ENCODE measurements around the gene STAM2.
"Not testable (repeated sequence)": the region's sequence is repeated elsewhere in the genome, so short reads cannot be mapped to it uniquely, and the experiment has no call there.

Gene STAM2

DNA sequence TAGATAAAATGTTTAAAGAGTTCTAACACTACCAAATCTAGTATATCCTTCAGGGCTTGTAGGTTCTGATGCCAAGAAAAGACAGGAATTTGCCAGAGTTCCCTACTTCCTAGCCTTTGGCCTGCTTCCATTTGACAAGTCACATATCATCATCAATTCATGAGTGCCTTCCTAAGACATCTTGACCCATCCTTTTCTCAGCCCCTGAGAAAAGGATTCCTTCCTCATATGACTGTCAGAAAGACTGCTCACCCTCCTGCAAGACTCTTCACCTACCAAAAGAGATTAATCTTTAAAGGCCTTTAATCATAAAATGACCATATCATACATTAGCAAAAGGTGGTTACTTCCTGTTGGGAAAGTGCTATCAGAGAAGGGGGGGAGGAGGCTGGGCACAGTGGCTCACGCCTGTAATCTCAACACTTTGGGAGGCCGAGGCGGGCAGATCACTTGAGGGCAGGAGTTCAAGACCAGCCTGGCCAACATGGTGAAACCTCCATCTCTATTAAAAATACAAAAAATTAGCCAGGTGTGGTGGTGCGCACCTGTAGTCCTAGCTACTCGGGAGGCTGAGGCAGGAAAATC, 3.3 kb downstream of the STAM2 start:
- not testable (repeated sequence) for FAIRE-seq

DNA sequence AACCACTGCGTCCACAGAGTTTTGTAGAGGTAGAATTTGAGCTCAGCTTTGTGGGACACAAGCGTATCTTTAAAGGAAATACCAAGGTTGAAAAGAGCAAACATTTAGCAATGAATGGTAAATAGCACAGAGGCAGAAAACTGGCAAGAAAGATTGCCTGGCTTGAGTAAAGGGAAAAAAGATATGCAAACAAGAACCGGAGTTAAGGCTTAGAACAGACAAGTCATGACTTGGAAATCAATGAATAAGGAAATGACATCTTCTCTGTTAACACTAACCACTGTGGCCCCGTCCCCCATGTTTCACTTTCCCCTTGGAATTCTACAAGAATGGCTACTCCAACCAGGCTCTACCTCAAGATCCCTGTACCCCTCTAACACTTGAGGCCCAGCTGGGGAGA, 3.8 kb downstream of the STAM2 start:
- no peak for FAIRE-seq

DNA sequence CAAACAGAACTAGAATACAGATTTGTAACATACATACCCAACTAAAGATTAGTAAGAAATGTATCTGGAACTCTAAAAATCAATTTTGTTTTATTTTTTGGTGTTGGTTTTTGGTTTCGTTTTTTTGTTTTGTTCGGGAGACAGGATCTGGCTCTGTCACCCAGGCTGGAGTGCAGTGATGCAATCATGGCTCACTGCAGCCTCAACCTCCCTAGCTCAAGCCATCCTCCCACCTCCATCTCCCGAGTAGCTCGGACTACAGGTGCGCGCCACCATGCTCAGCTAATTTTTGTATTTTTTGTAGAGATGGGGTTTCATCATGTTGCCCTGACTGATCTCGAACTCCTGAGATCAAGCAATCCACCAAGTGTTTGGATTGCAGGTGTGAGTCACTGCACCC, 6.4 kb downstream of the STAM2 start:
- not testable (repeated sequence) for FAIRE-seq

DNA sequence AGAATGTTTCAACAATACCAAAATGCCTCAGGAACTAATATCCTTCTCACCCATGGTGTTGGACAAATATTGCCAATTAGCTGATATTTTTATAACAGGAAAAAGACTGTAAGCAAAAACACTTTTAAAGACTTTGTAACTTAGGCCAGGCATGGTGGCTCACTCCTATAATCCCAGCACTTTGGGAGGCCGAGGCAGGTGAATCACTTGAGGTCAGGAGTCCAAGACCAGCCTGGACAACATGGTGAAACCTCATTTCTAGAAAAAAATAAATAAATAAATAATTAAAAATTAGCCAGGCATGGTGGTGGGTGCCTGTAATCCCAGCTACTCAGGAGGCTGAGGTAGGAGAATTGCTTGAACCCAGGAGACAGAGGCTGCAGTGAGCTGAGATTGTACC, 8.1 kb downstream of the STAM2 start:
- not testable (repeated sequence) for FAIRE-seq

DNA sequence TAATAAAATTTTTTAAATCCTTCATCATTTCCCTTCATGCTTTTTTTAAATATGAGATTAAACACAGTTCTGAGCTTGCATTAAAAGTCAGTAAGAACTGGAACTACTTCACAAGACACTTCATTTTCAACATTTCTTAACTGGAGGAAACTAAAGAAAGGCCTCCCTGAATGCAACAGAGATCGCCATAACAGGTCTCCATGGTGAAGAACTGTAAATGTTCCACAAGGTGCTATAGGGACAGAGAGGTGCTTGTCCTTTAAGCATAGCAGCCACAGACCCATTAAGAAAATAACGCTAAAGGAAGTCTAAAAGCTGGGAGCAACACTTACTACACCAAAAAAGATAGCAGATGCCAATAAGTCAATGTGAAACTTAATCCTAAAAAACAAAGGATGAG, 8.5 kb downstream of the STAM2 start:
- FAIRE-seq: no peak

DNA sequence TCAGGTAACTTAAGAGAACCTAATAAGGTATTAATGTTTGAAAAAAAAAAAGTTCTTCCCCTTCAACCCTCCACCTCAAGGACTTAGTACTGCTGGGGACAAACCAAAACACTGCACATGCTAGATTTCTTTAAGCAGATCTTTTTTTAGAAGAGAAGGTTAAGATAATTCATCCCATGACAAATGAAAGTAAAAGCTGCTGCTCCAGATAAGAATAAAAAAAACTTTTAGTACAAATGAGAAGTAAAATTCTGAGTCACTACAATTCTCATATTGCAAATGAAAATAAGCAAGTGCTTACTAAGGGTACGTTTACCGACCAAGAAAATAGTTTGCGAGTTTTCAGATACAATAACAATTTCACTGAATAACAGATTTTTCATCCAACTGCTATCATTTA, 8.9 kb downstream of the STAM2 start:
- FAIRE-seq: no peak

DNA sequence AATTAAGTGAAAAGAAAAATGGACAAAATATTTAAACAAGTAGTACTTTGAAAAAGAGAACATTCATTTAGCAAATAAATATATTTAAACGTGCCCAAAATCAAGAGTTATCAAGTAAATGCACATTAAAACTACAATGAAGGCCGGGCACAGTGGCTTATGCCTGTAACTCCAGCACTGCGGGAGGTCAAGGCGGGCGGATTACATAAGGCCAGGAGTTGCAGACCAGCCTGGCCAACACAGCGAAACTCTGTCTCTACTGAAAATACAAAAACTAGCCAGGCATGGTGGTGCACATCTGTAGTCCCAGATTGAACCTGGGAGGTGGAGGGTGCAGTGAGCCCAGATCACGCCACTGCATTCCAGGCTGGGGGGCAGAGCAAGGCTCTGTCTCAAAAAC, 9.8 kb downstream of the STAM2 start:
- FAIRE-seq: no peak

DNA sequence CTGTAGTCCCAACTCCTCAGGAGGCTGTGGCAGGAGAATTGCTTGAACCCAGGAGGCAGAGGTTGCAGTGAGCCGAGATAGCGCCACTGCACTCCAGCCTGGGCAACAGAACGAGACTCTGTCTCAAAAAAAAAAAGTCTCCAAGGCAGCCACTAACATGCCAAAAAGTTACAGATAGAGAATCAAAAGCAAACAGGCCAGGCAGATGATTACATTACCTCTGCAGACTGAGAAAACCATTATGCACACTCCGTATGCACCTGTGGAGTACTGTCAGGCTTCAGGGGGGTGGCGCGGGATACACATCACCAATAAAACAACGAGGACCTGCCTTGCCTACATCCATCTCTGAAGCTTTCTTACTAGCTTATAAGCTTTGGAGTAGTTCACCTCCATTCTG, 10.3 kb downstream of the STAM2 start:
- no peak for FAIRE-seq

DNA sequence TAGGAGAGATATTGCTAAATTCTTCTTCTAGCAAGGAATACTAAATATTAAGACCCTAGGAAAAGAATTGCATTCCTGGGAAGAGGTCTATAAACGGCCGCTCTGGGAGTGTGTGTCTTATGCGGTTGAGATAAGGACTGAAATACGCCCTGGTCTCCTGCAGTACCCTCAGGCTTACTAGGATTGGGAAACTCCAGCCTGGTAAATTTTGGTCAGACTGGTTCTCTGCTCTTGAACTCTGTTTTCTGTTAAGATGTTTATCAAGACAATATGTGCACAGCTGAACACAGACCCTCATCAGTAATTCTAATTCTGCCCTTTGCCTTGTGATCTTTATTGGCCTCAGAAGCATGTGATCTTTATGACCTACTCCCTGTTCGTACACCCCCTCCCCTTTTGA, 11.9 kb downstream of the STAM2 start:
- FAIRE-seq: not testable (repeated sequence)

DNA sequence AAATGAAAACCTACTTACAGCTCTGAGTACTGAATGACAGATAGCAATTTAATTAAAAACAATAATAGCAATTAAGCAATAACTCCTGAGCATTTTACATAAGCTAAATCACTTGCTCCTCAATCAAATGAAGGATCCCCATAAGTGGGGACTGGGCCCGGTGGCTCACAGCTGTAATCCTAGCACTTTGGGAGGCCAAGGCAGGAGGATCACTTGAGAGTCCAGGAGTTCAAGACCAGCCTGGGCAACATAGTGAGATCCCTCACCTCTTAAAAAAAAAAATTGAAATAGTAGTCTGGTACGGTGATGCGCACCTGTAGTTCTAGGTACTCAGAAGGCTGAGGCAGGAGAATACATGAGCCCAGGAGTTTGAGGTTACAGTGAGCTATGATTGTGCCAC, 13.4 kb downstream of the STAM2 start:
- FAIRE-seq: no peak

DNA sequence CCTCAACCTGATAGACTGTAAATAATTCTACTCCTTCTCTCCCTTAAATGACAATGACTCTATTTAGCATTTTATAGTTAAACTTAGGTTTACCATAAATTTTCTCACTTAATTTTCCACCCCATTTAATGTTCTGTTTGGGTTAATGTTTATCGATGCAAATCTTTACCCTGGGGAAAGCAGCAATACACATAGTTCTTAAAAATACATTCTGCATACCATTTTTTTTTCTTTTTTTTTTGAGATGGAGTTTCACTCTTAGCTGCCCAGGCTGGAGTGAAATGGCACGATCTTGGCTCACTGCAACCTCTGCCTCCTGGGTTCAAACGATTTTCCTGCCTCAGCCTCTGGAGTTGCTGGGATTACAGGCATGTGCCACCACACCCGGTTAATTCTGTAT, 14.0 kb downstream of the STAM2 start:
- no peak for FAIRE-seq

DNA sequence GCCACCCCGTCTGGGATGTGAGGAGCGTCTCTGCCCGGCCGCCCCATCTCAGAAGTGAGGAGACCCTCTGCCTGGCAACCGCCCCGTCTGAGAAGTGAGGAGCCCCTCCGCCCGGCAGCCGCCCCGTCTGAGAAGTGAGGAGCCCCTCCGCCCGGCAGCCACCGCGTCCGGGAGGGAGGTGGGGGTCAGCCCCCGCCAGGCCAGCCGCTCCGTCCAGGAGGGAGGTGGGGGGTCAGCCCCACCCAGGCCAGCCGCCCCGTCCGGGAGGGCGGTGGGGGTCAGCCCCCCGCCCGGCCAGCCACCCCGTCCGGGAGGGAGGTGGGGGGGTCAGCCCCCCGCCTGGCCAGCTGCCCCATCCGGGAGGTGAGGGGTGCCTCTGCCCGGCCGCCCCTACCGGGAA, 15.2 kb downstream of the STAM2 start:
- not testable (repeated sequence) for FAIRE-seq

DNA sequence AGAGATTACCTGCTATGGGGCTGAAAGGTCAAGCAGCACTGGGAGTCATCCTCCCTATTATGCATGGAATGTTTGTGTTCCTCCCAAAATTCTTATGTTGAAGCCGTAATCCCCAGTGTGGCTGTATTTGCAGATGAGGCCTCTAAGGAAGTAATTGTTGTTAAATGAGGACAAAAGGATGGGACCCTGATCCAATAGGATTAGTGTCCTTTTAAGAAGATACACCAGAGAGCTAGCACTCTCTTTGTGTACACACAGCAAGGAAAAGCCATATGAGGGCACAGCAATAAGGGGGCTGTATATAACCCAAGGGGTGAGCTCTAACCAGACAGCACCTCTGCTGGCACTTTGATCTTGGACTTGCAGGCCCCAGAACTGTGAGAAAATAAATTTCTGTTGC, 18.3 kb downstream of the STAM2 start:
- no peak for FAIRE-seq

DNA sequence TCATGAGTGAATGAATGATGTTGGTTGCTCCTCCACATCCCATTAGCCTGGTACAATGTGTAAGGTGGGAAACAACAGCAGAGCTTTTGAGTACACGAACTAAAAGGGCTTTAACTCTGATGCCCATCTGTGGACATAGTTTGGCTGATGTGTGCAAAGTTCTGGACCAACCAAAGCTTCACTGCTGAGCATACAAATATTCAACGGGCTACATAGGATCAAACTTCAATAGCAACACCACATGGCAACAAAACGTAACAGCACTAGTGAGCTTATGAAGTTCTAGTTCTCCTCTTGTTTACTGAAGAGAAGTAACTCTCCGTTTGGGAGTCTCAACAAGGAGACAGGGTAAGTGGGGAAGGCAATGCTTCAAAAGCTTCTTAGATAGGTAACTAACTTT, 20.4 kb downstream of the STAM2 start:
- no peak for FAIRE-seq

DNA sequence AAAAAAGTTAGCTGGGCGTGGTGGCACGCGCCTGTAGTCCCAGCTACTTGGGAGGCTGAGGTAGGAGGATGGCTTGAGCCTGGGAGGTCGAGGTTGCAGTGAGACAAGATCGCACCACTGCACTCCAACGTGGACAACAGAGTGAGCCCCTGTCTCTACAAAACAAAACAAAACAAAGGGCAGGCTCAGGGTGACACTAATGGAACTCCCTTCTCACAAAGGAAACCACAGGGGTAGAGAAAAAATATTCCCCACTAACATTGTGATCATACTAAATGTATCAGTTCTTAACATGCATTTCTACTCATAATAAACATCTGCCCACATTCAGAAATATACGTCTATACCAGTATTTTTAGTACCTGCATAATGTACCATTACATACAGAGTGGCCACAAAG, 21.1 kb downstream of the STAM2 start:
- no peak for FAIRE-seq

DNA sequence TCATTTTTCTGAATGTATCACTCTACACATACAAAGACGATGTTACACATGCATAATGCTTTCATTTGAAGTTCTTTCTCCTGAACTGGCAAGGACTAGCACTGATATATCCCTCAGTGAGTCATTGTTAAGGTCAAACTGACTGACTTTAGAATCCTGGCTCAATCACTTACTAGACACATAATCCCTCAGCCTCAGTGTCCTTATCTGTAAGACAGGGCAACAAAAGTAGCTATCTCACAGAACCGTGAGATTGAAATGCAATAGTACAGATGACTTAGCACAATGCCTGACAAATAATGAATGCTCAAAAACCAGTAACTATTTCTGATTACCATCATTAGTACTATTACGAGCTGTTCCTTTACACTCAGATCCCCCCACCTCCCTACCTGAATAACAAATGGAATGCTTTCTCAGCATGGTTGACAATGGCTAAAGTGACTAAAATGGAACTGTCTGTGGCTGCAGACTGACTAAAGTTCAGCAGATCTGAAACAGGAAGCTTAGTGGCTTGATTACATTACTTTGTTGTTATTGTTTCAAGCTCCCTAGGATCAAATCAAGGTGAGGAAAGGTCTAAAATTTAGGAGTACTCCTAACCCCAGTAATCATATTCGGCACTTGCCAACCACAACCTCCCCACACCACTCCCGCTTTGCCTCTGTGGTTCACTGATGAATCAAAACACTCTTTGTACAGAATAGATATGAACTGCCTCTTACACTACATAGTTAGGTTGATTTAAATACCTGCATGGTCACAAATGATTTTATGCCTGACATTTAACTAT, 40.9 kb downstream of the STAM2 start:
- FAIRE-seq: no peak

DNA sequence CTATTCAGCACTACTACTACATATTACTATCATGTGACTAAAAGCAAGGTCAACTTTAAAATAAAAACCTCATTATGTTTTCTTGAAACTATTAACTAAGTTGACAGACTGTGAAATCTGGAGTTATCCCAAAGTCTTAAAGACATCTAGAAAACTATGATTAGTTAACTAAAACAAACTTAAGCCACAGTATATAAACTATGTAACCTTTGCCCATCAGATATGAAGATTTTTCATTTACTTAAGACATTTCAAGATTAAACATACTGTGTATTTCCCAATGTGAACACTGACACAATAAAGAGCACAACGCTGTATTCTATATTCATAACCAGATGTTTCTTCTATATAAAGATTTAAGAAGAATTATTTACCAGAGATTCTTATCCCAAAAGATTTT, 43.3 kb downstream of the STAM2 start:
- peak; percentile 75 for FAIRE-seq

DNA sequence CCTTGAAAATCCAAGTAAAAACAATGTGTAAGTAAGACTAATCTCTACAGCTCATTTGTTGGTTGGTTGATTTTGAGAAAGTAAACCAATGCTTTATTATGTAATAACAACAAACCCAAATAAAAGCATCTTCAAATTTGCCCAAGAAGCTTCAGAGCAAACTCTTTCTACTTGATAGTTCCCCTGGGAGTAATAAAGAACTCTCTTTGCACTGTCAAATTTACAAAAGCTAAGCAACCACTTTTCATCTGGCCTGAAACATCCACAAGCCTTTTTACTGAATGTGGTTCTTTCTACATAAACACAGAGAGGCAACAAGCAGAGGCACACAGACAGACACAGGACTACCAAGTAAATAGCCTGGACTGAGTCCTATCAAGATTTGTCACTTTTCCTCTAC, 47.9 kb downstream of the STAM2 start:
- peak; percentile 53 for FAIRE-seq

DNA sequence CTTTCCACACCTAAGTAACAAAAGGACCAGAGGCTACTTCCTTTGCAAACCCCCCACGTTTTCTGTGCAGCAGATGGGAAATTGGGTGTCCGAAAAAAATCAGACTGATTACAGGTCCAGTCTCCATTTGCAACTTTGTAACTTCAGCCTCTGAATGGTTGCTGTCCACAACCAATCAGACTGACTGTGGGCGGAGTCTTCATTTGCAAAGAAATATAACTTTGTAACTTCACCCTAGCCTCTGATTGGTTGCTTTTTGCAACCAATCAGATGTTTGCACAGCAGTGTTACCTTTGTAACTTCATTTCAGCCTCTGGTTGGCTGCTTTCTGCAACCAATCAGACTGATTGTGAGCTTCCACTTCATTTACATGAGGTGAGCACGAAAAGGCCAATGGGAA, 48.9 kb downstream of the STAM2 start:
- FAIRE-seq: no peak

DNA sequence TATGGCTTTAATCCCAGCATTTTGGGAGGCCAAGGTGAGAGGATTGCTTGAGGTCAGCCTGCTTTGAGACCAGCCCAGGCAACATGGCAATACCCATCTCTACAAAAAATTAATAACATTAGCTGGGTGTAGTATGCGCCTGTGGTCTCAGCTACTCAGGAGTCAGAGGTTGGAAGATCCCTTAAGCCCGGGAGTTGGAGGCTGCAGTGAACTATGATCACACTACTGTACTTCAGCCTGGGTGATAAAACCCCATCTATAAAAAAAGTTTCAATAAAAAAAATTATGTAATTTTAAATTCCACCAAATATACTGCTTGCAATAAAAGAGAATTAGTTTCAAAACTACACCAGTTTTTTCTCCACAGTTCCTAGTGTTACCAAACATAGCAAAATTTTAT, 53.4 kb downstream of the STAM2 start:
- peak; percentile 24 for FAIRE-seq

DNA sequence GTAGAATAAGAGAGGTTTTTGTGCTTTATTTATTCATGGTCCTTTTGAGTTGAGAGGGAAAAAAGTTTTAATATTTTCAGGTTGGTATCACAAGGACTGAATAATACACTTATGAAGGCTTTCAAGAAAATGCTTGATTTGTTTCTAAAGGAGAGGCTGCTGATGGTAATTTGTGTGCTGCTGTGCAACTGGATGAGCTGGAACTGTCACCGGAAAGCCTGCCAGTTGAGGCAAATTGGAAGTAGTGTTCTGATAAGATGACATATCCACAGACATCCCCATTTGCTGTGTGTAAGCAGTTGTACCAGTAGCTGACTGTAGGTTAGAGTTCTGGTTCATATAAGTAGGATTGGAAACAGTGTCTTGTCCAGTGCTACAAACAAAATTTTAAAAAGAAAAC, 55.1 kb downstream of the STAM2 start:
- no peak for FAIRE-seq

DNA sequence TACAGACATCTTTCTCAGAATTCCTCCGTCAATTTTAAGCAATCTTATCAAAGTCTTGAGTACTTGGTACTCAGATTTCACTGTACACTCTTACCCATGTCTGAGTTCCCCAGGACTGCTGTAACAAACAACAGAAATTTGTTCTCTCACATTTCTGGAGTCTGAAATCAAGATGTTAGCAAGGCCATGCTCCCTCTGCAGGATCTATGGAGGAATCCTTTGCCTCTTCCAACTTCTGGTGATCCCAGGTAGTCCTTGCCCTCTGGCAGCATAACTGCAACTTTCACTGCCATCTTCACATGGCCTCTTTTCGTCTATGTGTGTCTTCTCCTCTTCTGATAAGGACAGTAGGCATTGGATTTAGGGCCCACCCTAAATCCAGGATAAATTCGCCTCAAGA, 59.6 kb downstream of the STAM2 start:
- no peak for FAIRE-seq

DNA sequence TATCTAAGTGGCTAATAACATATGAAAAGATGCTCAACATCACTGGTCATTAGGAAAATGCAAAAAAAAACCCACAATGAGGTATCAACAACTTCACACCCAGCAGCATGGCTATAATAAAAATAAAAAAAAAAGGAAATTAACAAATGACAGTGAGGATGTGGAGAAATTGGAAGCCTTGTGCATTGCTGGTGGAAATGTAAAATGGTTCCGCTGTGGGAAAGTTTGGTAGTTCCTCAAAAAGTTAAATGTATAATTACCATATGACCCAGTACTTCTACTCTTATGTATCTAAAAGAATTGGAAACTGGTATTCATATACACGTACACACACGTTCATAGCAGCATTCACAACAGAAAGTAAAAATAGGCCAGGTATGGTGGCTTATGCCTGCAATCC, 61.2 kb downstream of the STAM2 start:
- no peak for FAIRE-seq

DNA sequence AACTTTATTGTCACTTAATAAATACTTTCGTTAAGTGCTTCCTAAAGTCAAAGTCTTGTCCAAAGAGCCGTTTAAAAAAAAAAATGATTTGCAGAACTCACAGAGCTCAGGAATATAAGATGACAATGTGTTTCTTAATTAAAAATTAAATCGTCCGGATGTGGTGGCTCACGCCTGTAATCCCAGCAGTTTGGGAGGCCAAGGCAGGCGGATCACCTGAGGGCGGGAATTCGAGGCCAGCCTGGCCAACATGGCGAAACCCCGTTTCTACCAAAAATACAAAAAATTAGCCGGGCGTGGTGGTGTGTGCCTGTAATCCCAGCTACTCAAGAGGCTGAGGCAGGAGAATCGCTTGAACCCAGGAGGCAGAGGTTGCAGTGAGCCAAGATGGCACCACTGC, 68.4 kb downstream of the STAM2 start:
- FAIRE-seq: not testable (repeated sequence)

DNA sequence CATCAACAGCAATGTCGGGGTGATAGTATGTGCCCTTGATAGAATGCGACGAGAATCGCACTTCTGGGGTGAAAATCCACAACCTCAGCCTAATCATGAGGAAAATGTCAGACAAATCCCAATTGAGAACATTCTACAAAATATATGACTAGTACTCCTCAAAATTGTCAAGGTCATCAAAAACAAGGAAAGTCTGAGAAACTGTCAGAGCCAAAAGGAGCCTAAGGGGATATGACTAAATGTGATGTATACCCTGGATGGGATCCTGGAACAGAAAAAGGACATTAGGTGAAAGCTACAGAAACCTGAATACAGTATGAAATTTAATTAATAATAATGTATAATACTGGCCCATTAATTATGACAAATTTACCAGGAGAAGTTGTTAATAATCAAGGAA, 69.1 kb downstream of the STAM2 start:
- FAIRE-seq: no peak

Data from colon (tissue), 2 donors.